ENCODE measurements around the gene NNMT.

Gene NNMT

DNA sequence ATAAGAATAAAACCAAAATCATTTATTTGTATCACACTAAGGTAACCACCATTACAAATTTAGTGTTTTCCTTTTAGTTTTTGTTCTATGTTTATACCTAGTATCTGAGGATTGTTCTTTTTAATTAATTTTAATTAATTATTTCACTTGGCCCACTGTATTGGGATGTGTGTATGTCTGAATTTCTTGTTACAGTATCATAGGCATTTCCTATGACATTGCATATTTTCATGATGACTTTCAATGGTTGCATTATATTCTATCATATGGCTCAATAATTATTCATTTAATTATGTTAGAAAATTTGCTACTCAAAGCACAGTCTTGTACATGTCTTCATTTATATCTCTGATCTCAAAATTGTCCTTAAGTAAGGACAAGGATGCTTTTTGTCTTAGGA is 63.1 kb downstream of the NNMT start:
- Histone ChIP-seq H3K4me1 (ENCODE audit: control insufficient read depth, insufficient read depth, low read length) (no peaks in the 10 kb centered on the region), H3K9ac (ENCODE audit: low read length) (no peak overlapping the region), H3K9me3 (ENCODE audit: control insufficient read depth, low read length) (no peaks in the 10 kb centered on the region), H3K36me3 (ENCODE audit: control insufficient read depth, insufficient read depth, low read length, severe bottlenecking) (no peaks in the 10 kb centered on the region), H3K4me3 (ENCODE audit: low read length) (no peak overlapping the region), H3K27me3 (replicated peaks; ENCODE audit: control insufficient read depth, insufficient read depth, low read length) (no peaks in the 10 kb centered on the region)
- peak; percentile 19 for DNase-seq (ENCODE audit: low read depth)

DNA sequence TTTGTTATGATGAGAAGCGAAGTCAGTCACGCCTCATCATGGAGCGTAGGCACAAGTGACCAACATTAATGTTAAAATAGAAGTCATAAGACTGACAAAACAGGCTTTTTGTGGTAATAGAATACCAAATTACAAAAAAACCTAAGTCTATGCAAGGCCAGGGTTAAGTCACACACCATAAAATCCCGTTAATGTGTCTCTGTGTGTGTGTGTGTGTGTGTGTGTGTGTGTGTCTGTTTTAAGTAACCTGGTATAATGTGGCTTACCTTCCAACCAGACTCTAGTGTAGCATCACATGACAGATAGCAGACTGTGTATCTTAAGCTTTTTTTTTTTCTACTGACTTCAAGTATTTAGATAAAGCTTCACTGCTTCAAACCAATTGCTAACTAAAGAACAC is 66.1 kb downstream of the NNMT start:
- H3K4me3 ChIP-seq (ENCODE audit: low read length), result no peak overlapping the region
- no peaks in the 10 kb centered on the region for H3K36me3 ChIP-seq (ENCODE audit: control insufficient read depth, insufficient read depth, low read length, severe bottlenecking)

DNA sequence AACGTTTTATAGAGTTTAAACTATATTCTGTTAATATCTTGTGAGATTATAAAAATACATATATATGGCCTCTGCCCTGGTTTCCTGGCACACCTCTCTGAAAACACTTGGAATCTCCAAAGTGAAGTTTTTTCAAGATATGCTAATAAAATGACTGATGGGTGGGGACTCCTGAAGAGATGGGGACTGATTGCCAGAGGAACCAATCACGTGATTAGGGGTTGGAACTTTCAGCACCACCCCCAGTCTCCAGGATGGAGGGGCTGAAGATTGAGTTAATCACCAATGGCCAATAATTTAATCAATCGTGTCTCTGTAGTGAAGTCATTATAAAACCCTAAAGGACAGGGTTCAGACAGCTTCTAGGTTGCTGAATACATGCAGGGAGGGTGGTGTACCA is 66.8 kb downstream of the NNMT start:
- Histone ChIP-seq H3K36me3 (ENCODE audit: control insufficient read depth, insufficient read depth, low read length, severe bottlenecking) (no peaks in the 10 kb centered on the region), H3K4me3 (ENCODE audit: low read length) (no peak overlapping the region), H3K27me3 (replicated peaks; ENCODE audit: control insufficient read depth, insufficient read depth, low read length) (no peaks in the 10 kb centered on the region), H3K4me1 (ENCODE audit: control insufficient read depth, insufficient read depth, low read length) (peaks cover 12% of the 10 kb centered on the region), H3K9ac (ENCODE audit: low read length) (no peak overlapping the region), H3K9me3 (ENCODE audit: control insufficient read depth, low read length) (no peaks in the 10 kb centered on the region)
- DNase-seq (ENCODE audit: low read depth), result no peak

More for the DNA sequence above, 66.1 kb downstream of the NNMT start:
- Histone ChIP-seq H3K27me3 (replicated peaks; ENCODE audit: control insufficient read depth, insufficient read depth, low read length) (no peaks in the 10 kb centered on the region), H3K9me3 (ENCODE audit: control insufficient read depth, low read length) (no peaks in the 10 kb centered on the region), H3K9ac (ENCODE audit: low read length) (no peak overlapping the region), H3K4me1 (ENCODE audit: control insufficient read depth, insufficient read depth, low read length) (peaks cover 9% of the 10 kb centered on the region)
- DNase-seq (ENCODE audit: low read depth), result no peak

Data from adipocyte (in vitro differentiated cells).